BE2C (cell line): ENCODE data around the gene ANKDD1A.

Experiments
- DNase-seq: peaks from one replicate; pipeline ENCODE4 v3.0.0-alpha.2; 2020
- H3K27me3 ChIP-seq: fragments of 250-450 bp; sonication (Bioruptor Pico); 2 replicates; pipeline ENCODE4 v1.5.1; 2020; ENCODE audit warnings: mild to moderate bottlenecking
- H3K36me3 ChIP-seq: fragments of 250-450 bp; sonication (Bioruptor Pico); 2 replicates; pipeline ENCODE4 v1.5.1; 2020; ENCODE audit warnings: mild to moderate bottlenecking
- H3K4me1 ChIP-seq: fragments of 250-450 bp; sonication (Bioruptor Pico); 2 replicates; pipeline ENCODE4 v1.5.1; 2020
- H3K4me3 ChIP-seq: 2 replicates; pipeline ENCODE4 v1.5.1; 2011; ENCODE audit warnings: low read depth, low read length
- H3K9me3 ChIP-seq: fragments of 250-450 bp; sonication (Bioruptor Pico); 2 replicates; pipeline ENCODE4 v1.5.1; 2020
- CTCF ChIP-seq: IDR thresholded peaks from 2 replicates; pipeline ENCODE4 v1.5.1; 2012; ENCODE audit warnings: mild to moderate bottlenecking, low read depth, low read length

The ANKDD1A gene

GRCh38 chr15:64915518-64916227 is 4.0 kb downstream of the ANKDD1A start:
- H3K4me3 ChIP-seq = no peak overlapping the region
- no peaks in the 10 kb centered on the region for H3K36me3 ChIP-seq
- no peak for TF ChIP-seq CTCF
- DNase-seq = no peak
- H3K9me3 ChIP-seq = no peaks in the 10 kb centered on the region
- peaks cover 12% of the 10 kb centered on the region for H3K4me1 ChIP-seq
- no peaks in the 10 kb centered on the region for H3K27me3 ChIP-seq

- Histone ChIP-seq H3K27me3 (no peaks in the 10 kb centered on the region), H3K36me3 (no peaks in the 10 kb centered on the region), H3K9me3 (no peaks in the 10 kb centered on the region), H3K4me3 (no peak overlapping the region), H3K4me1 (peaks cover 12% of the 10 kb centered on the region)
- DNase-seq = no peak
- TF ChIP-seq CTCF = no peak
Observed at GRCh38 chr15:64916365-64916764, 4.7 kb downstream of the ANKDD1A start.

DNA sequence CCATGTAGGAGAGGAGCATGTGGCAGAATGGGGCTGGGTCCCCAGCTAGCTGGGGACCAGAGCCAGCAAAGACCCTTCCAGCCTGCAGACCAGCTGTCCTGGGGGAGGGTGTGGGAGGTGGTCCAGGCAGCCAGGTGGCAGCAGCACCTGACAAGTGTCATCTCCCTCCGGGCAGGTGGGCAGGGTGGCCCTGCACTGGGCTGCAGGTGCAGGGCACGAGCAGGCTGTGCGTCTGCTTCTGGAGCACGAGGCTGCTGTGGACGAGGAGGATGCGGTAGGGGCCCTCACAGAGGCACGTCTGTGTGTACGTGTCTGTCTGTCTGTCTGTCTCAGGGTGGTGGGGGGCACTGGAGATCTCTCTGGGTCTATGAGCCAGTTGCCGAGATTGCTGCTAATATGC is 5.5 kb downstream of the ANKDD1A start:
- Histone ChIP-seq H3K36me3 (no peaks in the 10 kb centered on the region), H3K4me1 (peaks cover 10% of the 10 kb centered on the region), H3K9me3 (no peaks in the 10 kb centered on the region), H3K4me3 (no peak overlapping the region), H3K27me3 (no peaks in the 10 kb centered on the region)
- DNase-seq = no peak
- TF ChIP-seq CTCF = no peak

GRCh38 chr15:64919721-64920120 is 8.0 kb downstream of the ANKDD1A start:
- TF ChIP-seq CTCF = no peak
- no peaks in the 10 kb centered on the region for H3K27me3 ChIP-seq
- no peaks in the 10 kb centered on the region for H3K9me3 ChIP-seq
- peaks cover 3% of the 10 kb centered on the region; the same call in 1 of the 2 replicates for H3K4me1 ChIP-seq
- H3K36me3 ChIP-seq = no peaks in the 10 kb centered on the region
- no peak overlapping the region for H3K4me3 ChIP-seq
- DNase-seq = no peak

- H3K4me3 ChIP-seq = no peak overlapping the region
- no peaks in the 10 kb centered on the region for H3K9me3 ChIP-seq
- no peaks in the 10 kb centered on the region for H3K27me3 ChIP-seq
- H3K36me3 ChIP-seq = no peaks in the 10 kb centered on the region
- no peak for DNase-seq
- peaks cover 3% of the 10 kb centered on the region; the same call in 1 of the 2 replicates for H3K4me1 ChIP-seq
- no peak for TF ChIP-seq CTCF
Observed at GRCh38 chr15:64921711-64922110, 10.0 kb downstream of the ANKDD1A start.

DNA sequence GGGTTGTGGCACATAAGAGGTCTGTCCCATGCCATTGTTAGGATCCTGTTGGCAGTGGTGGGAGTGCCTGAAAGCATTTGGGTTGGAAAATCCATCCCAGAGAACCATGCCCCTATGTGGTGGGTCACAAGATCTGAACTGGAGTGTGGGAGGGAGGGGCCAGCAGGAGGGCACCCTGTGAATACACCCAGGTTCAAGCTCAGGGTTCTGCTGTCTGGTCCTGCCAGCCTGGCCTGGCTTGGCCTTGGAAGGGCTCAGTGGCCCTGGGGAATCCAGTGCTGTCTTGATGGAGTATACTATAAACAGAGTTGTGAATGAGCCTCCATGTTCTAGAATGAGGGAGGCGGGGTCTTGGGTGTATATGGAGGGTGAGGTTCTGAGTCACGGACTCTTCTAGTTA is 11.8 kb downstream of the ANKDD1A start:
- no peak for DNase-seq
- Histone ChIP-seq H3K4me1 (no peaks in the 10 kb centered on the region), H3K27me3 (no peaks in the 10 kb centered on the region), H3K9me3 (no peaks in the 10 kb centered on the region), H3K36me3 (no peaks in the 10 kb centered on the region), H3K4me3 (no peak overlapping the region)
- no peak for TF ChIP-seq CTCF
